K562 (cell line): ENCODE results near the gene ZBTB46. TPM values are rescaled to one million over a fixed set of nuclear protein-coding genes. Genes with fewer than 3 reads are reported as not detected.
A peak's percentile ranks its signal among the peaks of the same experiment; 100 is the strongest.

ENCODE experiments used
- ATAC-seq: fragments of 200-7000 bp; cut with Tn5 transposase; 3 replicates; pipeline ENCODE4 v1.9.1; 2020; ENCODE audit warnings: moderate library complexity
- BruUV-seq: library from RNA; stranded (reverse); fragments of 400-500 nt; replicated peaks from 2 replicates; lab custom pipeline; 2021; lab: Mats Ljungman, UMichigan
- CTCF ChIA-PET: fragments of 300-600 bp; formaldehyde crosslinking; extraction: SDS; loops from one replicate; lab custom pipeline; 2021; ENCODE audit warnings: low intra/inter-chr PET ratio; lab: Yijun Ruan, JAX
- POLR2A ChIA-PET: fragments of 300-600, 350-650 bp; sonication (Branson Sonifier 250); formaldehyde crosslinking; extraction: SDS; loops from one replicate; lab custom pipeline; 2021; ENCODE audit warnings: antibody characterized with exemption, inconsistent platforms; lab: Yijun Ruan, JAX
- DNase-seq, 4 experiments: peaks; one replicate each; pipeline versions ENCODE4 v3.0.0 to v3.0.0-alpha.2; 2011 to 2018; ENCODE audit warnings: low spot score in 3 of 4, mixed read lengths in 3 of 4; ENCODE audit errors: extremely low read depth in 1 of 4
- FAIRE-seq: peaks from 2 replicates; lab custom pipeline; 2011; peaks lifted over from hg19 to GRCh38; lab: Jason Lieb, UNC
- H2AFZ ChIP-seq: 2 replicates; pipeline ENCODE4 v1.6.0; 2011; ENCODE audit warnings: low read depth, low read length, control low read depth, inconsistent platforms
- H3K27ac ChIP-seq: fragments of 200-600 bp; 3 replicates; pipeline ENCODE4 v1.8.0; 2011; ENCODE audit warnings: low read depth, mild to moderate bottlenecking, control low read depth, inconsistent platforms, low read length, moderate library complexity, mixed read lengths; ENCODE audit errors: extremely low read depth
- H3K27me3 ChIP-seq, 2 experiments: fragments of 300-600 bp in 1 of 2; 2 replicates in 1 of 2; 3 replicates in 1 of 2; pipeline versions ENCODE4 v1.6.0 to v1.8.0; 2011; ENCODE audit warnings: inconsistent platforms in 2 of 2, low read length in 2 of 2, mild to moderate bottlenecking in 1 of 2, mixed read lengths in 1 of 2, moderate library complexity in 1 of 2; ENCODE audit not compliant: control insufficient read depth in 2 of 2, insufficient read depth in 2 of 2
- H3K36me3 ChIP-seq: fragments of 300-600 bp; 3 replicates; pipeline ENCODE4 v1.8.0; 2011; ENCODE audit warnings: mild to moderate bottlenecking, low read length, inconsistent platforms; ENCODE audit not compliant: control insufficient read depth, insufficient read depth
- H3K4me1 ChIP-seq, 2 experiments: fragments of 200-600 bp in 1 of 2; replicated peaks in 1 of 2; 2 replicates in 1 of 2; 3 replicates in 1 of 2; pipeline versions ENCODE4 v1.5.1 to v1.8.0; 2011; ENCODE audit warnings: inconsistent platforms in 2 of 2, low read length in 2 of 2, mild to moderate bottlenecking in 1 of 2, mixed read lengths in 1 of 2, moderate library complexity in 1 of 2; ENCODE audit not compliant: control insufficient read depth in 2 of 2, insufficient read depth in 2 of 2
- H3K4me2 ChIP-seq: 2 replicates; pipeline ENCODE4 v1.6.1; 2011; ENCODE audit warnings: low read length, control low read depth, inconsistent platforms, mixed read lengths; ENCODE audit not compliant: insufficient read depth
- H3K4me3 ChIP-seq: fragments of 200-600 bp; sonication (generic), shearing (Covaris generic); 2 replicates; pipeline ENCODE4 v1.5.1; 2016; ENCODE audit warnings: control low read depth, inconsistent platforms
- H3K79me2 ChIP-seq: fragments of 200-600 bp; 3 replicates; pipeline ENCODE4 v1.8.0; 2011; ENCODE audit warnings: low read length, inconsistent platforms; ENCODE audit not compliant: control insufficient read depth, insufficient read depth
- H3K9ac ChIP-seq, 2 experiments: 2 replicates each; pipeline versions ENCODE4 v1.6.0 to v1.6.1; 2011; ENCODE audit warnings: low read depth in 2 of 2, low read length in 2 of 2, control low read depth in 1 of 2, inconsistent platforms in 1 of 2, mild to moderate bottlenecking in 1 of 2, mixed read lengths in 1 of 2; ENCODE audit not compliant: insufficient read depth in 1 of 2
- H3K9me1 ChIP-seq: one replicate; pipeline ENCODE4 v1.6.0; 2011; ENCODE audit warnings: inconsistent platforms, mild to moderate bottlenecking, low read length, moderate library complexity; ENCODE audit not compliant: control insufficient read depth, insufficient read depth
- H3K9me3 ChIP-seq: replicated peaks from 2 replicates; pipeline ENCODE4 v1.5.1; 2011; ENCODE audit warnings: low read depth, low read length, inconsistent platforms; ENCODE audit not compliant: control insufficient read depth, insufficient read depth
- H4K20me1 ChIP-seq: replicated peaks from 2 replicates; pipeline ENCODE4 v1.6.1; 2011; ENCODE audit warnings: low read length, inconsistent platforms, mixed read lengths; ENCODE audit not compliant: control insufficient read depth, insufficient read depth
- ZBTB33 ChIP-seq: sonication (generic); formaldehyde crosslinking; IDR thresholded peaks from 2 replicates; pipeline ENCODE4 v1.8.1; 2023; ENCODE audit warnings: mild to moderate bottlenecking, missing genetic modification reagents
- WGBS: fragments of 100-300 bp; shearing (Covaris generic); methylation state at CpG from one replicate; pipeline ENCODE4 v1.1.6; 2016; ENCODE audit warnings: low coverage, mixed read lengths; ENCODE audit not compliant: insufficient coverage; ENCODE audit errors: missing lambda C conversion rate; 5-methylcytosine and 5-hydroxymethylcytosine counted together
- in situ Hi-C: fragments of 300-500 bp; cut with MboI; formaldehyde crosslinking; loops from 4 replicates; pipeline ENCODE4 v1.15.0; 2018; ENCODE audit warnings: inconsistent platforms, mixed read lengths
- intact Hi-C: fragments of 100-400 bp; cut with micrococcal nuclease; formaldehyde crosslinking; loops from 2 replicates; pipeline ENCODE4 v1.14.2; 2022
- polyA plus RNA-seq, 8 experiments: library from polyadenylated mRNA; depleted of rRNA in 4 of 8; stranded (reverse) in 5 of 8; unstranded in 3 of 8; fragments of >200 nt; fragmentation: Nextera tagmentation in 2 of 8; fragmentation: Illumina TruSeq in 1 of 8; extraction: Ambion mirVana in 2 of 8; extraction: Trizol in 1 of 8; gene quantifications; 2 replicates each; pipeline versions ENCODE4 v1.2.1 to v1.2.3, GENCODE V29; 2011 to 2014; ENCODE audit warnings: inconsistent platforms in 1 of 8, missing spikeins in 1 of 8
- total RNA-seq, 7 experiments: library from RNA; depleted of rRNA in 6 of 7; stranded (reverse); fragments of >200 nt in 6 of 7; fragmentation: Illumina TruSeq in 2 of 7; extraction: Trizol in 2 of 7; gene quantifications; 2 replicates each; pipeline versions ENCODE4 v1.2.1 to v1.2.3, GENCODE V29; 2011 to 2021; ENCODE audit warnings: low replicate concordance in 1 of 7
- TF ChIP-seq, protein P1 (sequence below): fragments of 450-650 bp; IDR thresholded peaks from 2 replicates; pipeline ENCODE4 v1.6.1; 2014; ENCODE audit warnings: low read depth, mild to moderate bottlenecking, moderate library complexity, borderline replicate concordance

The ZBTB46 gene
- total and polyA plus RNA-seq, 9 of the 15 experiments (the other 6 are each of a cell fraction or from before 2014, with no cell fraction given): 0.29 to 4.1 (median 1.1) TPM

DNA sequence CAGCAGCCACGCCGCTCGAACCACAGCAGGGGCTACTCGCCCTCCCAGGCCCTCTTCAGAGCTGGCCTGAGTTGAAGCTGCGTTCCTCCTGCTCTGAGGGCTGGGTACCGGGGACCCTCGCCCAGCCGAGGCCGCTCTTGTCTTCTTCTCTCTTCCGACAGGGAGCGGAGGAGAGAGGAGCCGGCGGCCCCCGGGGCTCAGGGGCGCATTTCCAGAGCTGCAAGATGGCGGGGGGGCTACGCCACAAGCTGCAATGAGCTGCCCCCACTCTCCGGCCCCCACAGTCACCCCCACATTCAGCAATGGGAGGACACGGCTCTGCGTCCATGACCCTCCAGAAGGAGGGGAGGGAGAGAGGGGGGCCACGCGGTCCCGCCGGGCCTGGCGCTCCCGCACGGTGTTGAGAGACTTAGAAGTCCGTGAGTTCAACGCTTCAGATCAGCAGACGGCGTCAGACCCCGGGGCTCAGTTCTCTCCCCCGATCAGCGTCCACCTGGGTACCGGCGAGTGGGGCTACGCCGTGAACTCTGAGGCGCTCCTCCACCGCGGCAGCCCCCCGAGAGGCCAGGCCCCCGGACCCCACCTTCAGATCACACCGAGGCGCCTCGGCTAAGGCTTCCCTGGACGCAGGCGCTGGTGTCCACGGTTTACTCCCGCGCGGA lies 59.9 kb downstream of the ZBTB46 start:
- 84% methylated on average over 17 of the region's 52 CpGs for WGBS
- in situ Hi-C loops: loop anchor here (5.0 kb wide), 1 partner anchor 59 kb away; no protein-coding TSS in a partner anchor

More for the DNA sequence above, 59.9 kb downstream of the ZBTB46 start:
- Histone ChIP-seq H3K27me3 (peaks cover 0 to 9% of the 10 kb centered on the region in 2 experiments; a peak in 2 of 5 replicates), H3K4me1 (peaks cover 7 to 62% of the 10 kb centered on the region in 2 experiments; a peak in 3 of 5 replicates), H3K9me3 (no peaks in the 10 kb centered on the region), H2AFZ (no peak overlapping the region), H3K9ac (no peak overlapping the region; a peak in 1 of 4 replicates), H4K20me1 (no peaks in the 10 kb centered on the region; the same call in 1 of the 2 replicates), H3K27ac (no peak overlapping the region), H3K9me1 (no peaks in the 10 kb centered on the region), H3K4me2 (no peak overlapping the region), H3K4me3 (no peak overlapping the region), H3K36me3 (no peaks in the 10 kb centered on the region), H3K79me2 (no peaks in the 10 kb centered on the region)
- FAIRE-seq (no peak), ATAC-seq (no peak), DNase-seq (no peak)
- POLR2A ChIA-PET: no interaction called here
- intact Hi-C loops: no loop called here
- CTCF ChIA-PET: interaction anchor here (0.6 kb wide), 1 partner anchor 287 kb away, joined by 3 read pairs; no protein-coding TSS in a partner anchor
- BruUV-seq: no TSS peak
- TF ChIP-seq, protein P1, sequence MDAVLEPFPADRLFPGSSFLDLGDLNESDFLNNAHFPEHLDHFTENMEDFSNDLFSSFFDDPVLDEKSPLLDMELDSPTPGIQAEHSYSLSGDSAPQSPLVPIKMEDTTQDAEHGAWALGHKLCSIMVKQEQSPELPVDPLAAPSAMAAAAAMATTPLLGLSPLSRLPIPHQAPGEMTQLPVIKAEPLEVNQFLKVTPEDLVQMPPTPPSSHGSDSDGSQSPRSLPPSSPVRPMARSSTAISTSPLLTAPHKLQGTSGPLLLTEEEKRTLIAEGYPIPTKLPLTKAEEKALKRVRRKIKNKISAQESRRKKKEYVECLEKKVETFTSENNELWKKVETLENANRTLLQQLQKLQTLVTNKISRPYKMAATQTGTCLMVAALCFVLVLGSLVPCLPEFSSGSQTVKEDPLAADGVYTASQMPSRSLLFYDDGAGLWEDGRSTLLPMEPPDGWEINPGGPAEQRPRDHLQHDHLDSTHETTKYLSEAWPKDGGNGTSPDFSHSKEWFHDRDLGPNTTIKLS: no peak
- TF ChIP-seq ZBTB33 (CRISPR knock-in tag): peak; percentile 56
